ENCODE data around the gene VPS37B.

- no peak for TF ChIP-seq ZNF274 (IDR thresholded peaks at IDR 0.05; ENCODE audit: low read depth, low read length)
- TF ChIP-seq YY1 (IDR thresholded peaks at IDR 0.05; ENCODE audit: insufficient read depth, insufficient read length) = no peak
- TF ChIP-seq SUZ12 (IDR thresholded peaks at IDR 0.05; ENCODE audit: extremely low read depth, insufficient read depth, insufficient read length) = no peak
These were observed 31.1 kb downstream of the VPS37B start for GRCh38 chr12:122864894-122865253.
